GM21619 (cell line): ENCODE measurements around the gene IL20RB.

Experiments
- ATAC-seq: cut with Tn5 transposase; IDR thresholded peaks from one replicate; pipeline ENCODE4 v1.9.1; 2021; ENCODE audit not compliant: unreplicated experiment

Gene IL20RB, protein sequence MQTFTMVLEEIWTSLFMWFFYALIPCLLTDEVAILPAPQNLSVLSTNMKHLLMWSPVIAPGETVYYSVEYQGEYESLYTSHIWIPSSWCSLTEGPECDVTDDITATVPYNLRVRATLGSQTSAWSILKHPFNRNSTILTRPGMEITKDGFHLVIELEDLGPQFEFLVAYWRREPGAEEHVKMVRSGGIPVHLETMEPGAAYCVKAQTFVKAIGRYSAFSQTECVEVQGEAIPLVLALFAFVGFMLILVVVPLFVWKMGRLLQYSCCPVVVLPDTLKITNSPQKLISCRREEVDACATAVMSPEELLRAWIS

DNA sequence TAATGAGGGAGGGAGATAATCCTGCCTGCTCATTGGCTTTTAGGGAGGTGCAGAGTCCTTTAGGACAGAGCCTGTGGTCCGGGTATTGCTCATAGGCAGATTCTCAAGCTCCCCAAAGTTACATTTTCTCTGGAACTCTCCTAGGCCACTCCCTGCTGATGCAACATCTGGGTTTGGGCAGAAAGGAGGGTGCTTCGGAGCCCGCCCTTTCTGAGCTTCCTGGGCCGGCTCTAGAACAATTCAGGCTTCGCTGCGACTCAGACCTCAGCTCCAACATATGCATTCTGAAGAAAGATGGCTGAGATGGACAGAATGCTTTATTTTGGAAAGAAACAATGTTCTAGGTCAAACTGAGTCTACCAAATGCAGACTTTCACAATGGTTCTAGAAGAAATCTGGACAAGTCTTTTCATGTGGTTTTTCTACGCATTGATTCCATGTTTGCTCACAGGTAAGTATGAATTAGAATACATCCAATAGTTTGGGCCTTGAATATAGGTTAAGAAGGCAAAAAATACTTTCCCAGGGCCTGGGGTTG, at the start of gene IL20RB:
Gene IL20RB, plus strand, starts transcription at position 233 of the 538 bp plus-strand sequence. Its CDS starts 131 bp downstream, at position 364.
- ATAC-seq: no peak

DNA sequence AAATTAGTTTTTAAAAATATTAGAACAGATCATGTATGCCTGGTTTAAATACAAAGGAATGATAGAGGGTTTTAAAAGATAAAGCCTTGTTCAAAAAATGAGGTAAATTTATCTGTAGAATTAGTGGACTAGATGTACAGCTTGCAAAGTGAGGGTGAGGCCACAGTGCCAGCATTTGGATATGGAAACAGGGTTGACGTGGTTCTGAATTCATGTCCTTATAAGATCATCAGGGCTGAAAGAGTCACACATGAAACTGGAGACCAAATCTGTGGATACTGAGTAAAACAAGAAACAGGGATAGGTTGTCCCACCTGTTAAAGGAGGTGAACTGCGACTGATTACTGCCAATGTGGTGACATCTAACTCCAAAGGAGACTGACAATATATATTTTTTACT, 49.5 kb upstream of the IL20RB start:
- no peak for ATAC-seq

DNA sequence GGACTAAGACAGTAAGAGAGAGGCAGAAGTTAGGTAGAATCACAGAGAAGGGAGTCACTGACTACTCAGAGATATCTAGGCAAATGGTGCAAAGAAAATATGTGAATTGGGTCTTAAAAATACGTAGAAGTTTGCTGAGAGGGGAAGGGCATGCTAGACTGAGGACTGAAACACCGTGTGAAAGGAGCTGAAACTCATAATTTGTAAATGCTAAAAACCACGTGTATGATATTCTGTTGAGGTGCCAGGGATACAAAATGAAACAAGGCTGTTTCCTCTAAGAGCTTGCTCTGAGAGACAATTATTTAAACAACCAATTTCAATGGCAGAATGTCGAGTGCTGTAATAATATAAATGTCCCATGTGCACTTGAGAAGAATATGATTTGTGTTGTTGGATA, 48.6 kb upstream of the IL20RB start:
- no peak for ATAC-seq

DNA sequence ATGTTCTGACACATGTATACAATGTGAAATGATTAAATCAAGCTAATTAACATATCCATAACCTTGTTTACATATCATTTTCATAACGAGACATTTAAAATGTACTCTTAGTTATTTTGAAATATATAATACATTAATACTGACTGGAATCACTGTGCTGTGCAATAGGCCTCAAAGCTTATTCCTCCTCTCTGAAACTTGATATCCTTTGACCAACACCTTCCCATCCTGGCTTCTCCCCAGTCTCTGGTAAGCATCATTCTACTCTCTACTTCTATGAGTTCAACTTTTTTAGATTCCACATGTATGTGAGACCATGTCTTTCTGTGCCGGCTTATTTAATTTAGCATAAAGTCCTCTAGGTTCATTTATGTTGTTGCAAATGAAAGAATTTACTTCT, 47.1 kb upstream of the IL20RB start:
- ATAC-seq: no peak

DNA sequence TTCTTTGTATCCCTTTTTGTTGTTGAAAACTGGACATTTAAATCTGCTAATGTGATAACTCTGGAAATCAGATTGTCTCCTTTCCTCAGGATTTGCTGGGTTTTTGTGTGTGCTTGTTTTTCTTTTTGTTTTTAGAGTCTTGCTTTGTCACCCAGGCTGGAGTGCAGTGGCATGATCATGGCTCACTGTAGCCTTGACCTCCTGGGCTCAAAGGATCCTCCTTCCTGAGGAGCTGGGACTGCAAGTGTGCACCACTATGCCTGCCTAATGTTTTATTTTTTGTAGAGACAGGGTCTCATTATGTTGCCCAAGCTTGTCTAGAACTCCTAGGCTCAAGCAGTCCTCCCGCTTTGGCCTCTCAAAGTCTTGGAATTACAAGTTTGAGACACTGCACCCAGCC, 44.6 kb upstream of the IL20RB start:
- no peak for ATAC-seq

DNA sequence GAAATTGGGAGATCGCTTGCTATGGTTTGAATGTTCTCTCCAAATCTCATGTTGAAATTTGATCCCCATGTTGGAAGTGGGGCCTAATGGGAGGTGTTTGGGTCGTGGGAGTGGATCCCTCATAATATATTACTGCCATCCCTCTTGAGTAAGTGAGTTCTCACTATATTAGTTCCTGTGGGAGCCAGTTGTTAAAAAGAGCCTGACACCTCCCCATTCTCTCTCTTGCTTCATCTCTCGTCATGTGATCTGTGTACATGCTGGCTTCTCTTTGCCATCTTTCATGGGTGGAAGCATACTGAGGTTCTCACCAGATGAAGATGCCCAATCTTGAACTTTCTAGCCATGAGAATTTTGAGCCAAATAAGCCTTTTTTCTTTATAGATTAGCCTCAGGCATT, 43.0 kb upstream of the IL20RB start:
- ATAC-seq: no peak

DNA sequence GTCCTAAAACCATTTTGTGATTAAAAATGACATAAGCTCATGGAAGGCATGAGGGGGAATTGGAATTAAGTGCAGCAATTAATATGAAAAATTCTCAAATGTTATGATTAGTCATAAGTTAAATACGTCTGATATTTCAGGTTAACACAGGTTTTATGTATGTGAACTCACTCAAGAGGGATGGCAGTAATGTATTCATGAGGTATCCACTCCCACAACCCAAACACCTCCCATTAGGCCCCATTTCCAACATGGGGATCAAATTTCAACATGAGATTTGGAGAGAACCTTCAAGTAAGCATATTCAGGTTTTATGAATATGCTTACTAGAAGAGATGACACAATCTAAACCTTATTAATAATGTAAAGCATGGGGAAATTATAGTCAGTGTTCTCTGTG, 41.6 kb upstream of the IL20RB start:
- no peak for ATAC-seq

DNA sequence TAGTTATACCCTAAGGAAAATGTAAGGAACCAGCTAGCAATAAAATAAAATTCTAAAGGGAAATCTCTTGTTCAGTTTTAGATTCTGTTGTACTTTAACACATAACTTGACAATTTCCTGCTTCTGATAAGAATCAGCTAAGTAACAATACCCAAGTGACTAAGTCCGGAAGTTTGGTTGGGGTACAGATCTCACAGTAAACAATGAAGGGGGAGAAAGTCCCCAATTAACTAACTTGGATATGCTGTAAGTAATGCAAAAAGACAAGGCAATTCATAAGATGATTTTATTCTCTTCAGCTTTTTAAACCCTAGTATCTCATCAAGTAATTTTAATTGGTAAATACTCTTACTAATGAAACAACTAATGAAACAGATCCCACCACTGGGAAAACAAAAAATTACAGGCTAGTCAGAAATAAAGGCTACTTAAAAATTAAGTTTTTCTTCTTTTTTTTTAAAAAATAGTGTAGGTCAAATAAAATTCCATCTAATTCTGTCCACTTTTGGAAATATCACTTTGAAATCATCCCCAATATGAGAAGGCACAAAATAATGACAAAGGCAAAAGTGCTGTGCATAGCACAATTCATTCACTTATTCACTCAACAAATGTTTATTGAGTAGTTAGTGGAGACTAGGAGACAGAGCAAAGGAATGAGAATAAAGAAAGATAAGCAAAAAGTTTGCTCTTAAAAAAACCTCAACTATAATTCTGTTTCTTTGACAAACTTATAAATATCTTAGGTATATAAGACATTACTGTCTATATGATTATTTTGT, 37.8 kb upstream of the IL20RB start:
- ATAC-seq: peak; percentile 56

DNA sequence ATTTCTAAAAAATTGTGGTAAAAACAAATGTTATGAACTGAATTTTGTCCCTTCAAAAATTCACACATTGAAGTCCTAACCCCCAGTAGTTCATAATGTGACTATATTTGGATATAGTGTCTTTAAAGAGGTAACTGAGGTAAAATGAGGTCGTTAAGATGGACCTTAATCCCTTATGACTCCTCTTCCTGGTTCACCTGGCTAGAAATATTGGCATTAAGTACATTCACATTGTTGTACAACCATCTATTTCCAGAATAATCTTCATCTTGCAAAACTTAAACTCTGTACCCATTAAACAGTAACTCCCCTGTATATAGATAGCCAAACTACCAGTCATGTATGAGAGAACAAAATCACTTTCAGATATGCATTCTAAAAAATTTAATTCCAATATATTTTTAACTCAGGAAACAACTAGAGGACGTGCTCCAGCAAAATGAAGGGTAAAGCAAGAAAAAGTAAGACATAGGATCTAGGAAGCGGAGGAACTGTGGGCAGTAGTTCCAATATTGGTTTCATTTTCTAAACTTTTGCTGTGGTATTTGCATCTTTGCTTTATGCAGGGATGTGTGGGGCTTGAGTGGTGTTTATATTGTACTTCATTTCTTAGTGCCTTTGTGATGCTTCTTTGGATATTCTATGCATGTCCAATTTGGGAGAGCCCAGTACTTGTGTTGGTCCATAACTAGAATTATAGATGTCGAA, 36.7 kb upstream of the IL20RB start:
- ATAC-seq: no peak

DNA sequence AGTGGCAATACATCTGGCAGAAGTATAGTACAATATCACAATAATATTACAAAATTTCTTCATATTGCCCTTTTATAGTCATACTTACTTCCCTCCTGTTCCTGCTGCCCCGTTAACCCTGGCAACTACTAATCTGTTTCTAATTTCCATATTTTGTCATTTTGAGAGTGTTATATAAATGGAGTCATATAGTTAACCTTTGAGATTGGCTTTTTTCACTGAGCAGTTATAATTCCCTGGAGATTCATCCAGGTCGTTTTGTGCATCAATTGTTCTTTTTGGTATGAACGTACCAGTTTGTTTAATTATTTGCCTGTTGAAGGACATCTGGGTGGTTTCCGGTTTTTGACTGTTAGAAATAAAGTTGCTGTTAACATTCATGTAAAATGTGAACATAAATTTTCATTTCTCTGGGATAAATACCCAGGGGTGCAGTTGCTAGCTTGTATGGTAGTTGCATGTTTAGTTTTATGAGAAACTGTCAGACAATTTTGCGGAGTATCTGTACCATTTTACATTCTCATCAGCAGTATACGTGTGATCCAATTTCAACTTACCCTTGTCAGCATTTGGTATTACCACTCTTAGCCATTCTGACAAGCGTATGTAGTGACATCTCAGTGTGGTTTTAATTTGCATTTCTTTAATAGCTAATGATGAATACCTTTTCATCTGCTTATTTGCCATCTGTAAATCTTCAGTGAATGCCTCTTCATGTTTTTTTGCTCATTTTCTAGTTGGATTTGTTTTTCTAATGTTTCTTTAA, 32.2 kb upstream of the IL20RB start:
- peak; percentile 40 for ATAC-seq

DNA sequence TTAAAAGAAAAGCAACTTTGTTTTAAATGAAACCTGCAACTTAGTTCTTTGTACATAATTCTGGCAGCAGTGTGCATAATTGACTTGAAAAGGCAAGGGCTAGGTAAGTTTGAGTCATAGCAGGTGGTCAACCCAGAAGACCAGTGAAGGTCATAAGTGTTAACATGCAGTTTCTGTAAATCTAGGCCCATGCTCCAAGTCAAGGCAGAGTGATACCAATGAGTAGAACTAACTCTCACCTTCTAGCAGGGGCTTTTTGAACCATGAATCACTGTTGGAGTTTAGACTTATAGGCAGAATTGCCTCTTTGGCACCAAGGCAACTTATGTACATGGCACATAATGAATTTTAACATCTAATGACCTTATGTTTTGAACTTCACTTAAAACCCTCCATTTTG, 29.5 kb upstream of the IL20RB start:
- peak; percentile 54 for ATAC-seq

DNA sequence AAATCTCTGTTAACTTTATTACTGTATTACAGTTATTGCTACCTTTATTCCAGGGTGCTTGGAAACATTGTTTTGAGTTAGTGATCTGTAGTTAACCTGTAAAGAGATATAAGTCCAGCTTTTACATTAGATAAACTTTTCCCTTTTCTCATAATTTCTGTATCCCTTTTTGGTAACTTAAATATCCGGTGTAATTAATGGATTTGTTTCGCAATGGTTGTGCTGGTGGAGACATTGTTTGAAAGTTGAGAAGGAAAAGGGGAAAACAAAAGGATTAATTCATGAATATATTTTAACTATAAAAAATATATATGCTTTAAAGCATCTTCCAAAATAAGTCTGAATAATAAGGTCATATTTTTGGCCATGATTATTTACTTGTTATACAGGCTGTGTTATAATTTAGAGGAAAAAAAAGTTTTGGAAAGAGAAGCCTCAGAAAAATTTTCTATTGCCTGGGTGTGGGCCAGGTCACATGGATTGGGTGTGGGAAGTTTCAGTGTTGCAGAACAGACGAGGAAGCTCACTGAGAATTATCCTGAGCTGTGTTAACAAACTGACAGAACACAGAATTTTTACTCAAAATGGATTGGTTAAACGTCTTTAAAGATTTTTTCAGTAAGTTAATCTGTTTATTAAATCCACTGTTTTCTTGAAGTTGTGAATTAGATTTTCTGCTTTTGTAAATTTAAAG, 27.7 kb upstream of the IL20RB start:
- no peak for ATAC-seq

DNA sequence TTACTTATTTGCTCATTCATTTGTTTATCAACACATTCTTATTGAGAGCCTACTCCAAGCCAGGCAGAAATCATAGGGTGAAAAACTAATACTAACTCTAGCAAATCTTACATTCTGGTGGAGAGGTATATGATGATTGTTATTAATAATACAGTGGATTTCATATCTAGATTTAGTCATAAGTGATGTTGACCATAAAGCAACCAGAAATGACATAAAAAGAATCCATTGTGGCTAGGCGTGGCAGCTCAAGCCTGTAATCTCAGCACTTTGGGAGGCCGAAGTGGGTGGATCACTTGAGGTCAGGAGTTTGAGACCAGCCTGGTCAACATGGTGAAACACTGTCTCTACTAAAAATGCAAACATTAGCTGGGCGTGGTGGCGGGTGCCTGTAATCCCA, 26.2 kb upstream of the IL20RB start:
- ATAC-seq: no peak

DNA sequence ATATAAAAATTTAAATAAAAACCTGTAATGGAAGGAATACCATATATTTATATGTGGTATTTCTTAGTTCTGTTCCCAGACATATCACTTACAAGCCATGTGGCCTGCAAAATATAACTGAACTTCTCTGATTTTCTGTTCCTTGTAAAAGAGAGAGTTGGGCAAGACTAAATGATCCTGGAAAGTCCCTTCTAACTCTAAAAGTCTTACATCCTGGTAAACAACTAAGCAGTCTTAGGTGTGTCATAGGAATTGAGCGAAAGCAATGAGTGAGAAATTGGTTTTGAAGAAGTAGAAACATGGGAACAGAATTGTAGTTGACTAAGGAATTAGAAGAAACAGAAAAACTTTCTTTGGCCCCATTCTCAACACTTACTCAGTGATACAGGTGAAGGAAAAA, 25.3 kb upstream of the IL20RB start:
- ATAC-seq: peak; percentile 53

DNA sequence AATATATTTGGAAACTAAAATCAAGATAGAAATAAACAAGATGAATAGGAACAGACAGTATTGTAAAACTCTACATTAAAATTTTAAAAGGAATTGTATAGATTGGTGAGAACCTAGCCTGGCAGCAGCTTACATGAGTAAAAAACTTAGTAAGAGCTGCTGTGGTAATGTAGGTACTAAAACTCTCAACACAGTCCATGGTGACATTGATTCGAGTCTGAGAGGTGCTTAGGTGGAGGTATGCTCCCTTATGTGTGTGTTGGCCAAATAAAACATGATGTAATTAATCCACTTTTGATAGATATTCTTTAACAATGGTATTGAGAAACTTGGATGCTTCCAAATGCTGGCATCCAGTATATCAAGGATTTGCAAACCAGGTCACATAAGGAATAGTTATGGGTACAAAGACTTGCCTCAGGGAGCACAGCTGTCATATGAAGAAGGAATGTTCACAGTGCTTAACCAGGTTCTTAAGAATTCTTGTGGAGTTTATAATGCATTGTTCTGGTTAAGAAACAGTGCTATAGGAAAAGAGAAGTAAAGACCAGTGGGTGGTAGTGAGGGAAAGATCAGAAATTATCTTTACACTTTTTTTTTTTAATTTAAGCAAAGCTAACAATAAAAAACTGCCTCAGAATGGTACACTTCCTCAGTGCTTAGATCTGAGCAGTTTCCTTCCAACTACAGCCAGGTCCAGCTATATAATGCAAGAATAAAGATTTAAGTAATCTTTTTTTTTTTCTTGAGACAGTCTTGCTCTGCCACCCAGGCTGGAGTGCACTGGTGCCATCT, 24.6 kb upstream of the IL20RB start:
- ATAC-seq: no peak

DNA sequence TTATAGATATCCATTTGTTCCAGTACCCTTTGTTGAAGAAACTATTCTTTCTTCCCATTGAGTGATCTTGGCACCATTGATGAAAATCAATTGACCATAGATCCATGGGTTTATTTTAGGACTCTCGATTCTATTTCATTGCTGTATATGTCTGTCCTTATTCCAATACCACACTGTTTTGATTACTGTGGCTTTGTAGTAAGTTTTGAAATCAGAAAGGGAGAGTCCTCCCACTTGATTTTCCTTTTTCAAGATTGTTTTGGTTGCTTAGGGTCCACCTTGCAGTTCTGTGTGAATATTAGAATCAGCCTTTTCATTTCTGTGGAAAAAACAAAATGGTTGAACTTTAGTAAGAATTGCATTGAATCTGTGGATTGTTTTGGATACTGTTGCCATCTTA, 20.6 kb upstream of the IL20RB start:
- no peak for ATAC-seq

DNA sequence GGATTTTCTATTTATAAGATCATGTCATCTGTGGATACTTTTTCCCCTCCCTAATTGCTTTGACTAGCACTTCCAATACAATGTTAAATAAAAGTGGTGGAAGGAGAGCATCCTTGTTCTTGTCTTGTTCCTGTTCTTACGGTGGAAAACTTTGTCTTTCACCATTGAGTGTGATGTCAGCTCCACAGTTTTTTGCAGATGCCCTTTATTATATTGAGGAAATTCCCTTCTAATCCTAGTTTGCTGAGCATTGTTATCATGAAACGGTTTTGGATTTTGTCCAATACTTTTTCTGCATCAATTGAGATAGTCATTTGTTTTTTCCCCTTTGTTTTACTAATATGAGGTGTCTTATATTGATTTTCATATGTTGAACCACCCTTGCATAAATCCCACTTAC, 19.9 kb upstream of the IL20RB start:
- no peak for ATAC-seq

DNA sequence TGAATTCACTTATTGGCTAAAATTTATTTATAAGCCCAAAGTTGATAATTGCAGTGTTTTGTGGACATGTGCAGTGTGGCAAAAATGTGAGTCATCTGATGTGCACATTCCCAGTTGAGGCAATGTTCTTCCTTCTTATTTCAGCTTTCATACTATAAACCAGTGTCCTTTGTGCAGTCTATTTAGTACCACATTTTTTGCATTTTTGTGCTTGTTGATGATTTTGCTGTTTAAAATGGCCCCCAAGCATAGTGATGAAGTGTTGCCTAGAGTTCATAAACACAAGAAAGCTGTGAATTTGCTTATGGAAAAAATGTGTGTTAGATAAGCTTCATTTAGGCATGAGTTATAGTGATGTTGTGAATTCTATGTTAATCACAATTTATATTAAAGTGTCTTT, 19.4 kb upstream of the IL20RB start:
- no peak for ATAC-seq

DNA sequence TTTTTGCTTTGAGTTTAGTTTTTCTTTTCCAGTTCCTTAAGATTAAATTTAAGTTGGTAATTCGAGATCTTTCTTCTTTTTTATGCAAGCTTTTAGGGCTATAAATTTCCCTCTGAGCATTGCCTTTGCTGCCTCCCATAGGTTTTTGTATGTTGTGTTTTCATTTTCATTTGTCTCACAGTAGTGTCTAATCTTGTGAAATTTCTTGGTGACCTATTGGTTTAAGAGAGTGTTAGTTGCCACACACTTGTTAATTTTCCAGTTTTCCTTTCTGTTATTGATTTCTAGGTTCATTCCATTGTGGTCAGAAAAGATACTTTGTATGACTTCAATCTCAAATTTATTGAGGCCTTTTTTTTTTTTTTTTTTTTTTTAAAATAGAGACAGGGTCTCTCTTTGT, 18.3 kb upstream of the IL20RB start:
- ATAC-seq: no peak

DNA sequence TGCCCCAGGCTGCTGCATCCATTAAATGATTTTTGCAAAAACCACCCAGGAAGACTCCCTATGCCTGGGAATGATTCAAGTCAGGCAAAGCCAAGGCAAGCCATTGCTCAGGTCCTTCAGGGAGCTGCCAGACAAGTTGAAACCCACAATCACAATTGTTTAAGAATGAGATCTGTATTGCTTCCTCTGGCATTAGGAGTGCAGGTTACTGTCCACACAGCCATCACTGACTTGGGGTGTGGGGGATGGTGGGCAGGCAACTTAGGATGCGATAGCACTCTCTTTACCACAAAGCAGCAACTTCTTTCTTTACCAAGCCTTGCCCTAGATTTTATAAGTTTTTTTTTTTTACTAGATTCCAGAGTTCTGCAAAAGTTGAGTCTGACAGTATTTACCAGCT, 15.0 kb upstream of the IL20RB start:
- ATAC-seq: no peak
